Keratinocyte (primary cell): ENCODE measurements around the gene CACNA1E. TPM values are rescaled to one million over a fixed set of nuclear protein-coding genes. Genes with fewer than 3 reads are reported as not detected.

Experiments used
- DNase-seq: peaks from one replicate; pipeline ENCODE4 v3.0.0-alpha.2; 2011; ENCODE audit warnings: low read depth, missing footprints, low spot score
- FAIRE-seq: peaks from 2 replicates; lab custom pipeline; 2011; peaks lifted over from hg19 to GRCh38; lab: Jason Lieb, UNC
- H2AFZ ChIP-seq: 2 replicates; pipeline ENCODE4 v1.6.0; 2012; ENCODE audit warnings: low read length, control low read depth, inconsistent platforms; ENCODE audit not compliant: control insufficient read depth
- H3K27ac ChIP-seq: 2 replicates; pipeline ENCODE4 v1.5.1; 2011; ENCODE audit warnings: low read length; ENCODE audit not compliant: control insufficient read depth, insufficient read depth
- H3K27me3 ChIP-seq: 3 replicates; pipeline ENCODE4 v1.6.0; 2011; ENCODE audit warnings: low read length; ENCODE audit not compliant: control insufficient read depth, insufficient read depth; ENCODE audit errors: extremely low read depth
- H3K36me3 ChIP-seq, 2 experiments: 2 replicates in 1 of 2; 3 replicates in 1 of 2; pipeline ENCODE4 v1.5.1; 2011; ENCODE audit warnings: low read length in 2 of 2, mild to moderate bottlenecking in 1 of 2; ENCODE audit not compliant: control insufficient read depth in 2 of 2, insufficient read depth in 2 of 2; ENCODE audit errors: extremely low read depth in 1 of 2
- H3K4me1 ChIP-seq: 3 replicates; pipeline ENCODE4 v1.5.1; 2011; ENCODE audit warnings: low read length; ENCODE audit not compliant: control insufficient read depth, insufficient read depth; ENCODE audit errors: extremely low read depth
- H3K4me2 ChIP-seq: 3 replicates; pipeline ENCODE4 v1.6.0; 2011; ENCODE audit warnings: low read depth, low read length; ENCODE audit not compliant: control insufficient read depth, insufficient read depth; ENCODE audit errors: extremely low read depth
- H3K4me3 ChIP-seq, 3 experiments: fragments of 200-600 bp in 1 of 3; sonication (generic) in 1 of 3; 2 replicates in 2 of 3; 3 replicates in 1 of 3; pipeline ENCODE4 v1.5.1; 2011 to 2016; ENCODE audit warnings: low read length in 3 of 3, mild to moderate bottlenecking in 3 of 3, control low read depth in 2 of 3, inconsistent platforms in 1 of 3, low read depth in 1 of 3, mixed read lengths in 1 of 3, mixed run types in 1 of 3, moderate library complexity in 1 of 3; ENCODE audit not compliant: control insufficient read depth in 2 of 3, insufficient read depth in 2 of 3; ENCODE audit errors: extremely low read depth in 1 of 3
- H3K79me2 ChIP-seq: 2 replicates; pipeline ENCODE4 v1.6.0; 2012; ENCODE audit warnings: low read length; ENCODE audit not compliant: control insufficient read depth, insufficient read depth
- H3K9ac ChIP-seq: 3 replicates; pipeline ENCODE4 v1.6.0; 2011; ENCODE audit warnings: low read length; ENCODE audit not compliant: control insufficient read depth, insufficient read depth; ENCODE audit errors: extremely low read depth
- H3K9me1 ChIP-seq: 3 replicates; pipeline ENCODE4 v1.6.0; 2011; ENCODE audit warnings: low read length; ENCODE audit not compliant: control insufficient read depth, insufficient read depth; ENCODE audit errors: extremely low read depth
- H3K9me3 ChIP-seq: 2 replicates; pipeline ENCODE4 v1.5.1; 2012; ENCODE audit warnings: low read depth, low read length; ENCODE audit not compliant: control insufficient read depth
- H4K20me1 ChIP-seq: 3 replicates; pipeline ENCODE4 v1.6.0; 2011; ENCODE audit warnings: low read length; ENCODE audit not compliant: control insufficient read depth, insufficient read depth; ENCODE audit errors: extremely low read depth
- EZH2 ChIP-seq: IDR thresholded peaks from one replicate; pipeline ENCODE4 v1.6.1; 2012; ENCODE audit warnings: inconsistent platforms, mild to moderate bottlenecking, low read length, moderate library complexity
- dilution Hi-C: fragments of 300-500 bp; cut with MboI; formaldehyde crosslinking; loops from one replicate; pipeline ENCODE4 v1.7.0; 2020; ENCODE audit warnings: low sequenced_read_pairs; ENCODE audit not compliant: extremely low pct_ligation_motif_present
- polyA plus RNA-seq, 5 experiments: library from polyadenylated mRNA; depleted of rRNA in 3 of 5; stranded (reverse) in 3 of 5; stranded (forward) in 1 of 5; unstranded in 1 of 5; fragments of >200 nt; gene quantifications; 1 replicate in 1 of 5; 2 replicates in 3 of 5; 3 replicates in 1 of 5; pipeline versions ENCODE4 v1.2.1 to v1.2.3, GENCODE V29; 2011 to 2012; ENCODE audit warnings: missing spikeins in 2 of 5, low read depth in 1 of 5, low replicate concordance in 1 of 5
- TF ChIP-seq, protein P1 (sequence below), 3 experiments: IDR thresholded peaks in 1 of 3; conservative IDR thresholded peaks in 1 of 3; optimal IDR thresholded peaks in 1 of 3; 2 replicates in 2 of 3; 3 replicates in 1 of 3; pipeline versions ENCODE3 to v1.5.1; 2011; ENCODE audit warnings: low read length in 3 of 3, mild to moderate bottlenecking in 3 of 3, moderate library complexity in 2 of 3, control low read depth in 1 of 3, inconsistent platforms in 1 of 3; ENCODE audit not compliant: insufficient read depth in 2 of 3; ENCODE audit errors: extremely low read depth in 1 of 3

The CACNA1E gene
- polyA plus RNA-seq, 1 donor (not counting 4 experiments of a cell fraction or from before 2014, with no cell fraction given) = not detected

DNA sequence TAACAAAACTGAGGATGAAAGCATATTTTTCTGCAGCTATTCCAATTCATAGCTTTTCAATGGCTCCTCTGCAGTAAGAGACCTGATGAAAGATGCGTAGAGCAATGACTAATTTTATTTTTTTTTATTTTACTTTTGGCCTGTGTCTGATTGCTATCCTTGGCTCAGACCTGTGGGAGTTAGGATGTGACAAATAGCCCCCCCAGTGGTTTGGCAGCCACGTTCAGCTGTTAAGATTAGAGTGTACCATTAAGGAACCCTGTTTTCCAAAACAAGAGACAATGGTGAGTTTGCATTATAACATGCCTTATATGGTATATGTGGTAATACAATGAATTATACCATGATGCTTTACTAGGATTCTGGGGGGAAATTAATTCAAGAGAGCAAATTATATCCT is 264.7 kb downstream of the CACNA1E start:
- dilution Hi-C loops = no loop called here
- DNase-seq (no peak), FAIRE-seq (no peak)
- no peak overlapping the region for H2AFZ ChIP-seq
- TF ChIP-seq EZH2 = no peak
- TF ChIP-seq, protein P1, sequence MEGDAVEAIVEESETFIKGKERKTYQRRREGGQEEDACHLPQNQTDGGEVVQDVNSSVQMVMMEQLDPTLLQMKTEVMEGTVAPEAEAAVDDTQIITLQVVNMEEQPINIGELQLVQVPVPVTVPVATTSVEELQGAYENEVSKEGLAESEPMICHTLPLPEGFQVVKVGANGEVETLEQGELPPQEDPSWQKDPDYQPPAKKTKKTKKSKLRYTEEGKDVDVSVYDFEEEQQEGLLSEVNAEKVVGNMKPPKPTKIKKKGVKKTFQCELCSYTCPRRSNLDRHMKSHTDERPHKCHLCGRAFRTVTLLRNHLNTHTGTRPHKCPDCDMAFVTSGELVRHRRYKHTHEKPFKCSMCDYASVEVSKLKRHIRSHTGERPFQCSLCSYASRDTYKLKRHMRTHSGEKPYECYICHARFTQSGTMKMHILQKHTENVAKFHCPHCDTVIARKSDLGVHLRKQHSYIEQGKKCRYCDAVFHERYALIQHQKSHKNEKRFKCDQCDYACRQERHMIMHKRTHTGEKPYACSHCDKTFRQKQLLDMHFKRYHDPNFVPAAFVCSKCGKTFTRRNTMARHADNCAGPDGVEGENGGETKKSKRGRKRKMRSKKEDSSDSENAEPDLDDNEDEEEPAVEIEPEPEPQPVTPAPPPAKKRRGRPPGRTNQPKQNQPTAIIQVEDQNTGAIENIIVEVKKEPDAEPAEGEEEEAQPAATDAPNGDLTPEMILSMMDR (optimal IDR thresholded peaks at IDR 0.05 in 1 of 3, IDR thresholded peaks at IDR 0.05 in 1 of 3, conservative IDR thresholded peaks at IDR 0.05 in 1 of 3; ENCODE audit: extremely low read depth in 1 of 3, insufficient read depth in 2 of 3, low read length in 3 of 3) = no peak
- H3K79me2 ChIP-seq = no peaks in the 10 kb centered on the region
- H3K9me1 ChIP-seq = no peaks in the 10 kb centered on the region
- H3K27ac ChIP-seq = no peak overlapping the region
- no peaks in the 10 kb centered on the region for H3K4me1 ChIP-seq
- no peaks in the 10 kb centered on the region for H3K36me3 ChIP-seq
- no peaks in the 10 kb centered on the region for H3K27me3 ChIP-seq
- H3K9me3 ChIP-seq = no peaks in the 10 kb centered on the region
- no peaks in the 10 kb centered on the region for H4K20me1 ChIP-seq
- H3K4me2 ChIP-seq = no peak overlapping the region
- H3K9ac ChIP-seq = no peak overlapping the region
- no peak overlapping the region for H3K4me3 ChIP-seq

DNA sequence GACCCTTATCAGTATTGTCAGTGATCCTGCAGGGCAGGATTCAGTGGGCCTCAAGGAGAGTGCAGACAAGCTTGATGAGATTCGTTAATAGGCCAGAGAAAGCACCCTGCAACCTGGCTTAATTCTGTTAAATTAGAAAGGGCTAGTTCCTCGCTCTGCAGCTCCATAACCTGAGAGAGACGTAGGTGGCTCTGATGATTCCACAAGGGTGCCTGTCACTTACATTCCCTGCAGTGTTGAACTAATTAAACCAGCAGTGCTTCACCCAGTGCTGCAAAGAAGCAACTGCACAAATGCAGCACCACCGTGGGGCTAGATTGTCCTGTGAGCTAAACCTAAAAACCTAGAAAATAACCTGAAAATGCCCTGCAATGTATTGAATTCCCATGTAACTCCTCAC is 270.8 kb downstream of the CACNA1E start:
- DNase-seq = no peak
- H3K9me3 ChIP-seq = no peaks in the 10 kb centered on the region
- dilution Hi-C loops = no loop called here

More for the DNA sequence above, 270.8 kb downstream of the CACNA1E start:
- Histone ChIP-seq H3K4me2 (no peak overlapping the region), H3K4me3 (no peak overlapping the region), H3K27ac (no peak overlapping the region), H2AFZ (no peak overlapping the region), H3K4me1 (no peaks in the 10 kb centered on the region), H4K20me1 (no peaks in the 10 kb centered on the region), H3K79me2 (no peaks in the 10 kb centered on the region), H3K36me3 (no peaks in the 10 kb centered on the region), H3K27me3 (peaks cover 3% of the 10 kb centered on the region), H3K9me1 (no peaks in the 10 kb centered on the region), H3K9ac (no peak overlapping the region)
- no peak for FAIRE-seq
- TF ChIP-seq, protein P1 (optimal IDR thresholded peaks at IDR 0.05 in 1 of 3, IDR thresholded peaks at IDR 0.05 in 1 of 3, conservative IDR thresholded peaks at IDR 0.05 in 1 of 3; ENCODE audit: extremely low read depth in 1 of 3, insufficient read depth in 2 of 3, low read length in 3 of 3) = no peak
- TF ChIP-seq EZH2 = no peak
